AG04449 (cell line): Measurements from ENCODE around the gene WDSUB1.

Experiments
- CTCF ChIA-PET: fragments of 350-600 bp; formaldehyde crosslinking; extraction: SDS; loops from one replicate; lab custom pipeline; 2021; ENCODE audit warnings: antibody characterized with exemption; lab: Yijun Ruan, JAX
- POLR2A ChIA-PET: fragments of 400-600, 350-600 bp; formaldehyde crosslinking; extraction: SDS; loops from one replicate; lab custom pipeline; 2020; ENCODE audit warnings: antibody characterized with exemption, inconsistent platforms; lab: Yijun Ruan, JAX
- DNase-seq: peaks from one replicate; pipeline ENCODE4 v3.0.0-alpha.2; 2010; ENCODE audit warnings: low read depth, low spot score
- H3K4me3 ChIP-seq: 2 replicates; pipeline ENCODE4 v1.5.1; 2011; ENCODE audit warnings: low read depth, mild to moderate bottlenecking, control low read depth, low read length
- CTCF ChIP-seq: IDR thresholded peaks from one replicate; pipeline ENCODE4 v1.5.1; 2011; ENCODE audit warnings: mild to moderate bottlenecking, moderate library complexity, low read length, control low read depth, inconsistent platforms; ENCODE audit not compliant: insufficient read depth; ENCODE audit errors: missing control alignments

WDSUB1 gene

DNA sequence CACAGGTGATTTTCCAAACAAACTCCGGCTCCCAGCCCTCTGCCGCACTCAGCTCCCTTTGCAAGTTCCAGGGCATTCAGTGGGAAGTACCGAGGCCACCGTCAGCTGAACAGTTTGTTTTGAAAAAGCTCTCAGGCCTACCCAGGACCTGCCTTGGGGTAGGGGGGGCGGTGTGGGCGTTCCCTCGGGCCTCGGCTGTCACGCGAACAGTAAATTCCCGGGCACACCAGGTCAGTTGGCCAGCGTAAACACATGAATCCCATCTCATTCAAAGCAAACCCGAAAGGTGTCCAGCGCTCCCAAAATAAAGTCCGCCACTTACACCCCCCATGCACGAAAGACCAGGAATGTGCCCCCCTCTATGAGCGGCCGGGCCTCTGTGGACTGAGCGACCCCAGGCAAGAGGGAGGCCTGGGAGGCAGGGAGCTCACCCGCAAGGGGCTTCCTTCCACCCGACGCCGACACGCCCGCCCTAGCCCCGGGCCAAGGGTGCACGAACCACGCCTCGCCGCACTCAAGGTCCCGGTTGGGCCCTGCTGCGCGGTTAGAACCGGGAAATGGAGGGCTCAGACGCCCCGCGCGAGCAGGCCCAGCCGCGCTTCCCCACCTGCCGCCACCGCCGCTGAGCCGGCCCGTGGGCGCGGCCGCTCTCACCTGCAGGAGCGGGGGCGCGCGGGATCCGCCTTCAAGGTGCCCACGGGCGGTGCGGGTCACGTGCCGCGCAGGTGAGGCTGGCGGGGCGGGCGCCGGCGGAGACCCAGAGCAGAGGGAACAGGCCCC lies at the start of gene WDSUB1:
TSS of gene WDSUB1 (minus strand) at position 775 of the 780 bp plus-strand sequence. CDS start 3,634 bp downstream, outside the sequence.
- ChIA-PET POLR2A (interaction anchor here (0.6 kb wide), 1 partner anchor 676 kb away, joined by 4 read pairs; no protein-coding TSS in a partner anchor), CTCF (interaction anchor here (0.6 to 1.6 kb wide), 3 partner anchors 15 to 257 kb away, joined by 3 to 5 read pairs (median 3); no protein-coding TSS in a partner anchor)
- no peak for TF ChIP-seq CTCF
- peak within 1 kb of the TSS; percentile 86 for H3K4me3 ChIP-seq
- no peak for DNase-seq

GRCh38 chr2:159326569-159327255 lies 40.2 kb upstream of the WDSUB1 start:
- peak; percentile 14 for DNase-seq
- ChIA-PET CTCF (no interaction called here), POLR2A (no interaction called here)
- H3K4me3 ChIP-seq = no peak overlapping the region
- TF ChIP-seq CTCF = no peak

DNA sequence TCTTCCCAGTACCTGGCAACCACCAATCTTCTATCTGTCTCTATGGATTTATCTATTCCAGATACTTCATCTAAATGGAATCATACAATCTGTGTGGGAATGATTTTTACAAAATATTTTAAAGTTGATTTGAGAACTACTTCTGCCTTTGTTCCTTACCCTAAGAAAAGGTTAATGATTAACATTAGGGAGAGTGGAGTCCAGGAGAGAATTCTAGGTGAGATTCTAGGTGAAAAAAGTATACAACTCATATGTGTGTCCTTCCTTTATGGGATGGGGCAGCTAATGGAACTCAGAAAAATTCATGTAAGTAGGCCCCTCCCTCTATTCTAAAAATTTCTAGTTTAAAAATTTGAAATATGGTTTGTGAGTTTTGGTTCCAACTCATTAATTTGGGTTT lies 35.9 kb upstream of the WDSUB1 start:
- POLR2A ChIA-PET = no interaction called here
- DNase-seq = no peak
- TF ChIP-seq CTCF = no peak
- CTCF ChIA-PET = no interaction called here
- H3K4me3 ChIP-seq = no peak overlapping the region

DNA sequence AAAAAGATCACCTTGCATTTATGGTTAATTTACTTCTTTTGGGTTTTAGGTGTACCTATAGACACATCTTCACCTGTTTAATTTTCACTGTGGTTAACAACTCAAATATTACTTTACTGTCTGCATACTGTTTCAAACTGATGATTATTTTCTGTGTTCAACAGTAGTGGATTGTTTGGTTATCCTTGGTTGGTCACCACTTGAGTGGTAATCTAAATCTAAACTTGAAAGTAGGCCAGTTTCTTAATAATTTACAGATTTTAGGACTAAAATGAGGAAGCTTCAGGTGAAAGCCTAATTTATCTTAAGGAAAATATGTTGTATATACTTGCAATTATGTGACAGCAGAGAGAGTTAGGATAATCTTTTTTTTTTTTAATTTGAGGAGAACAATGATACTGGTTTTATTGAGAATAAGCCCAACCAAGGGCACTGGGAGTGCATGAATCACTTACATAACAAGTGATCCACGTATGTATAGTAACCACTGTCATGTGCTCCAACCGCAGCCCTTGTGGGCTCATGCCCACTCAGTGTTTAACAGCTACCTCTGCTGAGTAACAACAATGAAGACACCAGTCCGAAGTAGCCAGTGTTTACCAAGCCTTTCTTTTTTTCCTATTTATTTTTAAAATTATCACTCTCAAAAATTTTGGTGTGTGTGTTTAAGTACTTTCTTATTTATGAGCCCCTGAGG lies 31.0 kb upstream of the WDSUB1 start:
- no peak for DNase-seq
- TF ChIP-seq CTCF = no peak
- H3K4me3 ChIP-seq = no peak overlapping the region
- ChIA-PET CTCF (no interaction called here), POLR2A (interaction anchor here (0.6 kb wide), 1 partner anchor 144 kb away, joined by 3 read pairs; no protein-coding TSS in a partner anchor)

DNA sequence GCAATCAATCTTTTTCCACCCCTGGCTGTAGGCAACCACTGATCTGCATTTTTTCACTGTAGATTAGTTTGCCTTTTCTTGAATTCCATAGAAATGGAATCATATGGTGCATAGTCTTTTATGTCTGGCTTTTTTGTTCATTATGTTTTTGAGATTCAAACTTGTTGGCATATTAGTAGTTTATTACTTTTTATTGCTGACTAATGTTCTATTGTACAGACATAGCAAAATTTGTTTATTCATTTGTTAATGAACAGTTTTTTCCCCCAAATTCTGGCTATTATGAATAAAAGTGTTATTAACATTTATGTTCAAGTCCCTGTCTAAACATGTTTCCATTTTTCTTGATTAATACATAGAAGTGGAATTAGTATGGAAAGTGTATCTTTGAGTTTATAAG lies 21.4 kb upstream of the WDSUB1 start:
- DNase-seq = no peak
- CTCF ChIA-PET = no interaction called here
- POLR2A ChIA-PET = no interaction called here
- no peak for TF ChIP-seq CTCF
- H3K4me3 ChIP-seq = no peak overlapping the region
